Measurements from ENCODE around the gene USP53.

Gene USP53

DNA sequence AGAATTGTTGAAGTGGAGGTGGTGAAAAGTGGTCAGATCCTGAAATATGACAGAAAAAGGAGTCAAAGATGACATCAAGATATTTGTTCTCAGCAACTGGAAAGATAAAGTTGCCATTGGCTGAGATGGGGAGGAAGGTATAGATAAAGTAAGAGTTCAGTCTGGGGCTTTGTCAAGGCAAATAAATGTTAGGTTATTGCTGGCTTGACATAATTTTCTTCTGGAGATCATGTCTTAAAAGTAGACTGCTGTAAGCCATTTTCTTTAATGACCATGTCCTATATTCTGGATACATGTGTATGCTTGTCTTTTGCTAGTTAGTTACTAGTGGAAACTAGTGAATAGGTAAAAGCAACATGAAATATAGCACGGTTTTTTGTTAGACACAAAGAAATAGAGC, 5.6 kb downstream of the USP53 start:
- POLR2A ChIA-PET (ENCODE audit: low non-redundant PET): no interaction called here
- TF ChIP-seq CTCF (conservative IDR thresholded peaks at IDR 0.05; ENCODE audit: low read depth): no peak

GRCh38 chr4:119221412-119221811, 8.9 kb downstream of the USP53 start:
- no peak for DNase-seq (ENCODE audit: low spot score)
- CTCF ChIA-PET: interaction anchor here (0.5 kb wide), 1 partner anchor 17 kb away, joined by 3 read pairs; no protein-coding TSS in a partner anchor
- POLR2A ChIA-PET (ENCODE audit: low non-redundant PET): no interaction called here
- H3K27ac ChIP-seq: no peak overlapping the region
- TF ChIP-seq CTCF (conservative IDR thresholded peaks at IDR 0.05; ENCODE audit: low read depth): no peak

More for the DNA sequence above, 5.6 kb downstream of the USP53 start:
- no peak for DNase-seq (ENCODE audit: low spot score)
- CTCF ChIA-PET: no interaction called here
- H3K27ac ChIP-seq: no peak overlapping the region

GRCh38 chr4:119227690-119228089, 15.2 kb downstream of the USP53 start:
- DNase-seq (ENCODE audit: low spot score): no peak
- CTCF ChIA-PET: interaction anchor here (0.7 to 1.7 kb wide), 2 partner anchors 15 kb away, joined by 4 to 5 read pairs; no protein-coding TSS in a partner anchor
- H3K27ac ChIP-seq: no peak overlapping the region
- POLR2A ChIA-PET (ENCODE audit: low non-redundant PET): interaction anchor here (0.6 kb wide), 1 partner anchor 14 kb away, joined by 3 read pairs; no protein-coding TSS in a partner anchor
- TF ChIP-seq CTCF (conservative IDR thresholded peaks at IDR 0.05; ENCODE audit: low read depth): no peak

- ChIA-PET CTCF (interaction anchor here (1.7 kb wide), 1 partner anchor 15 kb away, joined by 5 read pairs; no protein-coding TSS in a partner anchor), POLR2A (ENCODE audit: low non-redundant PET) (no interaction called here)
- DNase-seq (ENCODE audit: low spot score): no peak
- H3K27ac ChIP-seq: no peak overlapping the region
- no peak for TF ChIP-seq CTCF (conservative IDR thresholded peaks at IDR 0.05; ENCODE audit: low read depth)
Observed at GRCh38 chr4:119228406-119228805, 15.9 kb downstream of the USP53 start.

DNA sequence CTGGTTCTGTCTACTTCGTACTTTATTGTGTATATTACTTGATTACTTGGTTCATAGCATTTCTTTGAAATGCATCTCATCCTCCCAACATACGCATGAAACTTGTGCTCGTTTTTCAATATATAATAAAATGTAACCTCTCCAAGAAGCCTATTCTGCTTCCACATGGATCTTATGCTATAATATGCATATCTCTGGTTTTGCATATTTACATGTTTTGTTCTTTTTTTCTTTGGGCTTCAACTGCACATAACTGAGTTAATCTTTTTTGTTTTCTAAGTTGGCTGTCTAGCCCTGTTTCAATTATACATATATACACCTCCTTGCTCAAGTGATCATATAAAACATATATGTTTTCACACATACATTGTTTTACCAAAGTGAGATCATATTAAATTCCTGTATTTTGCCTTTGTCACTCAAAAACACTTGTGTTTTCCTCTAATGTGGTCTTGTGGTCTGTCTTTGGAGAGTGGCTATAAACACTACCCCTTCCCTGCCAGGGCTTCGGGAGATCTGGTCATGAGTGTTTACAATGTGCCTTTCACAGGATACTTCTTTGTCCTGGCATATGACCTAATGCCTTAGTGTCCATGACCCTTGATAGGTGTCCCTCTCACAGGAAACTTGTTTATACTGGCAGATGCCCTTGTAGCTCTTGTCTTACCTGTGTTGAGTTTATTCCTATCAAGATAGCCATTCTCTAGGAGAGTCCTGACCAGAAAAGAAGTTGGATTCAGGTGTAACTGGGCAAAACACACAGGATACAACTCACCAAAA, 17.6 kb downstream of the USP53 start:
- no peak for TF ChIP-seq CTCF (conservative IDR thresholded peaks at IDR 0.05; ENCODE audit: low read depth)
- ChIA-PET POLR2A (ENCODE audit: low non-redundant PET) (no interaction called here), CTCF (no interaction called here)
- no peak for DNase-seq (ENCODE audit: low spot score)
- no peak overlapping the region for H3K27ac ChIP-seq

DNA sequence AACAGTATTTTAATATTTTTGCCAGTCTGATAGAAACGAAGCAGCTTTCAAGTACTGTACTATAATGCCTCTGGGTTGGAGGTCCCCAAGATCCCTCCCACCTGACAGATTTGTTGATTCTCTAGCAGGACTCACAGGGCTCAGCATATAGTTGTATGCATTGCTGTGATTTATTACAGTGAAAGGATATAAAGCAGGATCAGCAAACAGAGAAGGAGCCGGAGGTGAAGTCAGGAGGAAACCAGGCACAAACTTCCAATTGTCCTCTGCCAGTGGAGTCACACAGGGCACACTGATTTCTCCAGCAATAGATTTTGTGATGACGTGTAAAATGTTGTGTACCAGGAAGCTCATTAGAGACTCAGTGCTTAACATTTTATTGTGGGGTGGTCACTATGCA, 19.0 kb downstream of the USP53 start:
- TF ChIP-seq CTCF (conservative IDR thresholded peaks at IDR 0.05; ENCODE audit: low read depth): no peak
- no peak for DNase-seq (ENCODE audit: low spot score)
- H3K27ac ChIP-seq: no peak overlapping the region
- CTCF ChIA-PET: interaction anchor here (0.7 kb wide), 1 partner anchor 65 kb away, joined by 3 read pairs; no protein-coding TSS in a partner anchor
- POLR2A ChIA-PET (ENCODE audit: low non-redundant PET): no interaction called here

All from RWPE1 (cell line).